ENCODE measurements around the gene C8B. TPM values are rescaled to one million over a fixed set of nuclear protein-coding genes. Genes with fewer than 3 reads are reported as not detected.

C8B gene
- total RNA-seq (ENCODE audit: insufficient read depth, low replicate concordance): not detected

GRCh38 chr1:56965916-56966697 is at the start of gene C8B:
TSS of gene C8B (minus strand) at chr1:56966015. CDS start at chr1:56965948, 67 bp downstream.
- DNase-seq (ENCODE audit: low spot score): no peak

DNA sequence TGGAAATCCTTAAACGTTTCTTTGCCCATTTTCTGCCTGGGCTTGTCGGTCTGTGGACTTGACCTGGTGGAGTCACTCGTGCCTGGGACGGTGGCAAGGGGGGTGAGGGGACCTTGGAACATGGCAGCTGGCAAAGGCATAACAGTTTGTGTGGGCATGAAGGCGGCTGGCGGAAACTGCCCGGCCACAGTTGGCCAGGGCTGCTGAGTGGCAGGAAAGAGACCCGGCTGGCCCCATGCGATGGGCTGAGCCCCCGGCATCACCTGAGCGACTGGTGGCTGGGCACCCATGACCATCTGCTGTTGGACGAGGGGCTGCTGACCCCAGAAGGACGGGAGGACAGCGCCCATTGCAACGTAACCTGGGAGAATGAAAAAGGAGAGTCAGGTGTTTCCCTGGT is 49.3 kb upstream of the C8B start:
- DNase-seq (ENCODE audit: low spot score): no peak

GRCh38 chr1:57013522-57013921 is 47.7 kb upstream of the C8B start:
- peak; percentile 36 for DNase-seq (ENCODE audit: low spot score)

- DNase-seq (ENCODE audit: low spot score): peak; percentile 92
Measured at GRCh38 chr1:57012315-57012714, 46.5 kb upstream of the C8B start.

- no peak for DNase-seq (ENCODE audit: low spot score)
Measured at GRCh38 chr1:57010511-57010910, 44.7 kb upstream of the C8B start.

DNA sequence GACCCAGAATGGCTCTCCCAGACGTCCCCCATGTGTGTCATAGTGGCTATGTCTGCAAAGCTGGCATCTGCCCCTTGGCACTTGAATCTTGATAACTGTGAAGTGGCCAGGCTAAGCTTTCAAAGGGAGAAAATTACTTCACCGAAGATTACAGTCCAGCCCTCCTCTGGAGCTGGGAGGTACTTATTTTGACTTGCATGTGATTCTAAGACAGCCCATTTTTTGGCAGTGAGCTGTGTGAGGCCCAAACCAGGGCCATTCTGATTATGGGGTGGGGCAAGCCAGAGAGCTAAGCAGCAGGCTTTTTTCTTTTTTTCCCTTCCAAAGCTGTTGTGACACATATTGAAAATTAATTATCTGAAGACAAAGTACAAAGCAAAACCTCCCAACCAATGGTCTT is 42.1 kb upstream of the C8B start:
- DNase-seq (ENCODE audit: low spot score): peak; percentile 90

DNA sequence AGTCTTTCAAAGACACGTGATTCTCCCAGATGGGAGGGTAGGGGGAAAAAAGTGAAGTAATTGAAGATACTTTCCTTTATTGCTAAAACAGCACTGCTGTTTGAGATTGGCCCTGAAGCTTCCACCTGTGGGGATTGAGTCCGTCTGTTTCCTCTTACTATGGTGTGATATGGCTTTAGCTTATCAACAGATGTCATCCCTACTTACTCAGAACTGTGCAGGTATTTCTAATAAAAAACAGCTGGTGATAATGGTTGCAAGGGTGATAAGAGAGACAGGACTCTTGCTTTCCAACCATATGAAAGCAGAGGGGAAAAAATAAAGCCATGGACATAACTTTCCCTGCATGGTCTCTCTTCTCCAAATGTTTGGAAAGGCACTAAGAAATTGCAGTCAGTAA is 41.7 kb upstream of the C8B start:
- DNase-seq (ENCODE audit: low spot score): no peak

- no peak for DNase-seq (ENCODE audit: low spot score)
Measured at GRCh38 chr1:57003398-57004139, 37.8 kb upstream of the C8B start.

- no peak for DNase-seq (ENCODE audit: low spot score)
Measured at GRCh38 chr1:56995414-56996100, 29.7 kb upstream of the C8B start.

GRCh38 chr1:56993475-56993874 is 27.7 kb upstream of the C8B start:
- no peak for DNase-seq (ENCODE audit: low spot score)

- no peak for DNase-seq (ENCODE audit: low spot score)
Measured at GRCh38 chr1:56992318-56993125, 26.7 kb upstream of the C8B start.

- DNase-seq (ENCODE audit: low spot score): no peak
Measured at GRCh38 chr1:56991576-56991975, 25.8 kb upstream of the C8B start.

DNA sequence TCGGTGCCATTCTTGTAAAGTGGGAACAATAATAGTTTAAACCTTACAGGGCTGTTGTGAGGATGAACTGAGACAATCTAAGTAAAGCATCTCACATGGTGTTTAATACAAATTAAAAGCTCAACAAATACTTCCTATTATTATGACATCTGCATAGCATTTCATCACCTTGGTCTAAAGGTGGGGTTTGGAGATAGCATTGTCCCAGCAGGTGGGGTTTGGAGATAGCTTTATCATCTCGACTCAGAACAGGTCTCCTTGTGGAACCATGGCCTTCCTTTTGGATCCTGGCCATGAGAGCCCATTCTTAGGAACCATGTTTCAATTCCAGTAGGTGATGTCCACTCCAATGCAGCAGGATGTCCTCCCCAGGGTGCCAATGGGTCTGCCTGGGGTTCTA is 20.6 kb upstream of the C8B start:
- no peak for DNase-seq (ENCODE audit: low spot score)

DNA sequence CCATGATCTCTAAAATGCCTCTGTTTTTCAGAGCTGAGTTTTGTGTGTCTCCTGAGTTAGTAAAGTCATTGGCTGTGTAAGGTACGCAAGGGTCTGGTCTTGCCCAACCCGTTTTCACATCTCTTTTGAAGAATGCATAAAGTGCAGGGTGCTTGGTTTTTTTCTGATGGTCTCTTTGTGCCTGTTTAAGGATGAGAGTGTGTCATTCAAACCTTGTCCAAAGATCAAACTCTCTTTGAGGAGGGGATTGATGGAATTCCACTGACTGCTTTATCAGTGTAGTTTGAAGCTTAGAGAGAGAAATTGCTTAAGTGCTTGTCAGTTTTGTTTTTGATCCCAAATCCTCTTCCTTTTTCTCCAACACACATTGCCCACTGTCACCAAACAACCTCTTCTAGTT is 20.0 kb upstream of the C8B start:
- DNase-seq (ENCODE audit: low spot score): no peak

- no peak for DNase-seq (ENCODE audit: low spot score)
Measured at GRCh38 chr1:56983484-56983883, 17.7 kb upstream of the C8B start.

DNA sequence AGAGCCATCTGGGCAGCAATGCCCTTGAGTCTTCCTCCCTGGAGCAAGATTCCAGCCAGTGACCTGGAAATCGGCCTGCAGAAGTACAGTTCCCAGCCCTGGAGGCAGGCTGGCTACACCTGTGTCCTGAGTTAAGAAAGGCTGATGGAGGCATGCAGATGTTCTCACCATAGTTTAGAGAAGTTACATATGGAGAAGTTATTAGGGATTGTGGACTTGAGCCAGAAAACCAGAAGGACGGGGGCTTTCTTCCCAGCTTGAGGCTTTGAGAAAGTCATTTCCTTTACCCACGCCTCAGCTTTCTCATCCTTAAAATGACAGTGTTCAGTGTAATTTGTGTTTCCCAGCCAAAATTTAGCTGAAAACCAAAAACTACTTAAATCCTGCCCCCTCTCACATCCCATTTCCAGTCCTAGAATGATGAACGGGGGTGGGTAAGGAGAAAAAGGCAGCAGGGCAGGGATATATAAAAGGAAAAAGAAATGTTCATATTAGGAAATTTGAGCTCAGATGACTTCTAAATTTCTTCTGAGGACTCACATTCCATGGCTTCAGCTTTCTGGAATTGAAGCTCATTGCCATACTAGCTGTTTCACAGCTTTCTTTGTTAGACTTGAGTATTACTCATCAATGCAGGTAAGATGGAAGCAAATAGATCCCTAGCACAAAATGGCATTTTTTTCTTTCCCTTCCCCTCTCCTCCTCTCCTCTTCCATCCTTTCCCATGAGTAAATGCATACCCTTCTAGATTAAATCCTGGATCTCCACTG is 14.4 kb upstream of the C8B start:
- DNase-seq (ENCODE audit: low spot score): no peak

DNA sequence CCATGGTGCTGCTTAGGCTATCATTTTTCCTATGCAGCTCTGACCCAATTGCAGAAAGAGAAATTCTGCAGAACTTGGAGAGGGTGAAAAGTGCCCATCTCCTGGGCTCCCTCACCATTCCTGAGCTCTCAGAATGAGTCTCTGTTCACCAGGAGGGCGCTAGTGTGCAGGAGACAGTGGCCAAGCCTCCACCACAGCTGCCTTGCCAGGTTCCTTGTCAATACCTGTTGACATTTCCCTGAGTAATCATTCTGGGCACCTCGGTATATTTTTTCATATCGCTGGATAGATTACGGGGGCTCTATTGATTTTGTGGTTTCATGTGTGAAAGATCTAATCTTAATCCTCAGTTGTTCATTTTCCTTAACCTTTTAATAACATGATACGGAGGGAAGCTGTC is 13.0 kb upstream of the C8B start:
- DNase-seq (ENCODE audit: low spot score): no peak

- no peak for DNase-seq (ENCODE audit: low spot score)
Measured at GRCh38 chr1:56977910-56978309, 12.1 kb upstream of the C8B start.

DNA sequence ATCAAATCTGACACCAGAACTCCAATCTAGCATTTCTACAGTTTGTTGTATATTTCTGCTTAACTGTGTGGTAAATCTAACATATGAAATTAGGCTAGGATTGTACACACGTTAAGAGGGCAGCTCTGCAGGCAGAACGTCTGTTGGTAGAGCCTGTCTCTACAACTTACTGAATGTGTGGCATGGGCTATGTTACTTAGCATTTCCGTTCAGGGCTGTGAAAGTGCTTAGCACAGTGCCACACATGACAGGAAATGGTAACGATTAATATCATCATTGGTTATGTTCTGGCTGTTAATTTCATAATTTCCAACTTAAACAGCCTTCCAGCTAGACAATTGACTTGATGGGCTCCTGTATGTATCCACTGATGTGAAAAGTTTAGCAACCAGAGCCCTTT is 9.6 kb upstream of the C8B start:
- no peak for DNase-seq (ENCODE audit: low spot score)

- no peak for DNase-seq (ENCODE audit: low spot score)
Measured at GRCh38 chr1:56973923-56974742, 8.3 kb upstream of the C8B start.

Data from umbilical cord (tissue), 2 donors.